ENCODE data around the gene ST6GALNAC1.

GRCh38 chr17:76657505-76658241 is 14.1 kb upstream of the ST6GALNAC1 start:
- TF ChIP-seq EZH2 (IDR thresholded peaks at IDR 0.05; ENCODE audit: borderline replicate concordance, low read depth, low read length, poor library complexity, severe bottlenecking) (no peak), CTCF (conservative IDR thresholded peaks at IDR 0.05; ENCODE audit: low read depth, low read length) (no peak)

All from A673 (cell line).